Medulla oblongata (tissue), 1 donor: ENCODE measurements around the gene USP6NL.

Source experiments
- DNase-seq: peaks from one replicate; pipeline ENCODE4 v3.0.0-alpha.2; 2015; ENCODE audit errors: extremely low spot score

The USP6NL gene

DNA sequence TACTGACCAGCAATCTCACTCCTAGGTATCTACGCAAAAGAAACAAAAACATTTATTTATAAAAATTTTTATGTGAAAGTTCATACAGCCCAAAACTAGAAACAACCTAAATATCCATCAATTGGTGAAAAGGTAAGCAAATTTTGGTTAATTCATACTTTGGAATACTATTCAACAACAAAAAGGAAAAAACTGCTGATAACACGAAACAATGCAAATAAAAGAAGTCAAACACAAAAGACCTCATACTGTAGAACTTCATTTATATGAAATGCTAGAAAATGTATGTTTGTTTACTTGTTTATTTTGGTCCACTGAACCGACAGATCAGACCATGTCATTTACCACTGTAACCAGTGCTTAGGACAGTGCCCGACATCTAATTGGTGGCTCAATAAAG is 60.3 kb downstream of the USP6NL start:
- DNase-seq, result no peak

DNA sequence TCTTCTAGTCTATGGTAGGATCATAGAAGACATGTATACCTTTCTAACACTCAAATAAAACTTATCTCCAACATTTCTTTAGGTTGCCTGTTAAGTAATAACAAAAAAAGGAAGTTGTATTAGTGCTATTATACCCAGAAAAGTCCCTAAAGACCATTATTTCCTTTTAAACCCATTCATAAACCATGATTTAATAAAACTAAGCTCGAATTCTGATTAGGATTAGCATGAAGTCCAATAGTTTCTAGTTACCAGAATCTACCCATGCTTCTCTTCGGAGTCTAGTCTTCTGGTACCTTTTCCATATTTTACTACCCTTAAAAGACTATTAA is 62.7 kb downstream of the USP6NL start:
- no peak for DNase-seq

DNA sequence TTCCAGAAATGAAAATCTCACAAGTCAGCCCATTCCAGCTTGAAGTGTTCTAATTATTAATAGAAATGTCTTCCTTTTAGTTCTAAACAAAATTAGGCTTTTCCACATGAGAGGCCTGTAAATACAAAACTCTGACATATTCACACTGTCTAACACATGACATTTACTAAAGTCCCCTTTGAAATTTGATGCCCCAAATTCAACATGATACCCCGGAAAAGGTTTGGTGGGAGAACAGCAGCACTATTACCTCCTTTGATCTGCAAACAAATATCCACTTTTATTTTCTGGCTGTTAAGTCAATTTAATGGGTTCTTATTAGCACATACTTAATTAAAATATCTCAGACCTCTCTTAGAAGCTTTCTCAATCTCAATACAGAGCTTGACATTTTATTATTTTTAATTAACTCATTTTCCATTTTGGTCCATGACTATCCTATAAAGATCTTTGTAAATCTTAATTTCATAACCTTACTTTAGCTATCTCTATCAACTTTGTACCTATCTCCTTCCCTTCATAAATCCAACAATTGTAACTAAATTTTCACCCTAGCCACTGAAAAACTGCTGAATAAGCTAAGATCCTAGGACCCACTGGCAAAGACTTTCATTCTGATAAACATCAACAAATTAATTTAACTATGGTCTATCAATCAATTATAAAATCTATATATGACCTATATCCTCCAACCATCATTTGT is 63.2 kb downstream of the USP6NL start:
- DNase-seq, result no peak

GRCh38 chr10:11546581-11546980 is 64.9 kb downstream of the USP6NL start:
- DNase-seq, result no peak

GRCh38 chr10:11541296-11541695 is 70.2 kb downstream of the USP6NL start:
- DNase-seq, result no peak

DNA sequence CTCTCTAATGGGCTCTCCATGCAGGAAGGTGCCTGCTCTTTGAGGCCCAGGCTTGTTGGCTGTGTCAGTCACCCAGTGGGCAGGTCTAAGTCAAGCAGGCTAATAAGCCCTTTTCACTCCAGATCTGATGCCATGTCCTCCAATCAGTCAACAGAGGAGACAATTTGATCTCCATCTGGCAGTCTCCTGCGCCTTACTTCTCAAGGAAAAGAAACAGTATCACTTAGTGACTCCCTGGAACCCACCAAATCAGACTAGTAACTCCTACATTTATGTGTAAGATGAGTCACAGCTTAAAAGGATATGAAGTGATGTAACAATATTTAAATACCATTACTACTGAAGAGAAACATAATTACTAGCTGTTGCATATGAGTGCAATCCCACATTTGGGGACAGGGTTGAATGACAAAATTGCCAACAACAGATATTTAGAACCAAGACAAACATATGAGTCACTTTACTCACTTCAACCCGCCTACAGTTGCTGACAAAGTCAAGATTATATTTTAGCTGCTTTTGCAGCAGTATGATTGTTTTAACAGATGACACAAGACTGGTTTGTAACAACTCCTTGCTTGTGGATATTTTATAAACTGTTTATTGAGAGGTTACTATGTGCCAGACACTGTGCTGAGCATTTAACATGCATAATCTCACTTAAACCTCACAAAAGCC is 72.1 kb downstream of the USP6NL start:
- DNase-seq, result no peak

- no peak for DNase-seq
These were observed 72.6 kb downstream of the USP6NL start for GRCh38 chr10:11538834-11539190.

GRCh38 chr10:11536228-11536627 is 75.2 kb downstream of the USP6NL start:
- no peak for DNase-seq

- DNase-seq, result no peak
These were observed 76.0 kb downstream of the USP6NL start for GRCh38 chr10:11535346-11535959.

DNA sequence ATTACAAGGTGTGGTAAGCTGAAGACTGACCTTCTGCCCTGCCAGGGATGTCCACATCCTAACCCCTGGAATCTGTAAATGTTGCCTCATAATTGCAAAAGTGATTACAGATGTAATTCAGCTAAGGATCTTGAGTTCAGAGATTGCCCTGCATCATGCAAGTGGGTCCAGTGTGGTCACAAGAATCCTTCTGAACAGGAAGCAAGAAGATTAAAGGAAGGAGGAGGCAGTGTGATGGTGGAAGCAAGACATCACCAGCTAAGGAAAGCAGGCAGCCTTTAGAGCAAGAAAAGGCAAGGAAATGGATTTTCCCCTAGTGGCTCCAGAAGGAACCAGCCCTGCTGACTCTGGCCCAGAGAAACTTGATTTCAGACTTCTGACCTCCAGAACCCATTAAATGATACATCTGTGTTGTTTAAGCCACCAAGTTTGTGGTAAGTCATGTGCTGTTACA is 78.1 kb downstream of the USP6NL start:
- no peak for DNase-seq

DNA sequence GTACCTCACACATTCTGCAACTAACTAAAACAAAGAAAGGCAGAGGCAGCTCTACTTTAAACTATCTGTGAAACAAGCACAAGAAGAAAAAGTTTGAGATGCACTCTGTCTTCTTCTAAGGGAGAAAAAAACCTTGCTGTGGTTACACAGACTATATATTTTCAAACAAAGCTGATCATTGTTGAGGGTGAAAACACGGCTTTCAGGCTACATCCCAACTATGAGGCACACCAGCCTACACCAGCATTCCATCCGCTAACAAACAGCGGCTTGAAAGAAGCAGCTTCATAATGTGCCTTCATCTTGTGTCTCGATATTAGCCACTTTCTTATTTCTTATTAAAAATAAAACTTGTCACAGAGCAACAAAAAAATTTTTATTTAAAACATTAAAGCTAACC is 79.1 kb downstream of the USP6NL start:
- peak; percentile 69 for DNase-seq

GRCh38 chr10:11530806-11531205 is 80.6 kb downstream of the USP6NL start:
- no peak for DNase-seq

DNA sequence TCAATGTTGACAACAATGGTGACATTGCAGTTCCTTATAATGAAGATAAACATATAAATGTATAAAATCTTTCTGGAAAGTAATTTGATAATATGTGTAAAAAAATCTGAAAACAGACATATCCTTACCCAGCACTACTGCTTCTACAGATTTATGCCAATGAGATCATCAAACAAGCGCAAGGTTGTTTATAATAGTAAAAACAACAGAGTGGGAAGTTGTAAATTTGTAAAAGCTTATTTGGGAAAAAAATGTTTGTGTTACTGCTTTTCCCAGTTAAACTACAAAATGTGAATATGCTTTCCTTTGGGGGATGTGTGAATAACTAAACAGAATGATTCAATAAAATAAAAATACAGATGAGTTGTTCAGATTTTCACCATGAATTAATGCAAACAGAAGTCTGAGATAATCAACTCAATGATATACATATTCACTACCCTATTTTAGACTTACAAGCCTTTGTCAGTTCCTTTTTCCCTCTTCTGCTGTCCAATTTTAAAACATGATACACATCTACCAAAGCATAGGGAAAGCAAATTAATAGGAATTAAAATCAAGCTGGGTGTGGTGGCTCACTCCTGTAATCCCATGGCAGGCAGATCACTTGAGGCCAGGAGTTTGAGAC is 82.1 kb downstream of the USP6NL start:
- no peak for DNase-seq

GRCh38 chr10:11528286-11528685 is 83.2 kb downstream of the USP6NL start:
- no peak for DNase-seq

DNA sequence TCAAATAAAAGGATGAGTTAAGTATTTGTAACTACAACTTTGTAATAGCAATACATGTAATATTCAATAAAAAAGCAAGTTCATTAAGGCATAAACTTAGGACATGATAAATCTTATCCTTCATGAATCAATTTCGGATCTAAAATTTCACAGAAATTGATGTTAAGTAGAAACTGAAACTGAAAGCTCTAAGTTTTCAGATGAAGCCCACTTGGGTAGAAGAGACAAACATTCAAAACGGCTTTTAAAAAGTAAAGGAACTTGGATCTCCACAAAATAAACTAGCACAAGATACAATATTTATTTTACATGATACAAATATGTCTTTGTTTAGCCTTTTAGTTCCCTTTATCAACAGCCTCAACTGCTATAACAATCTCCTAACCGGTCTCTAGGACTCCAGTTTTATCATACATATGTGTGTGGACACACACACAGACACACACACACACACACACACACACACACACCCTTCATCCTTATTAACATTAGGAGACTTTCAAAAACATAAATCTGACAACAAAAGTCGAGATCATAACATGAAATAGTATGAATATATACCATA is 83.7 kb downstream of the USP6NL start:
- DNase-seq, result no peak

DNA sequence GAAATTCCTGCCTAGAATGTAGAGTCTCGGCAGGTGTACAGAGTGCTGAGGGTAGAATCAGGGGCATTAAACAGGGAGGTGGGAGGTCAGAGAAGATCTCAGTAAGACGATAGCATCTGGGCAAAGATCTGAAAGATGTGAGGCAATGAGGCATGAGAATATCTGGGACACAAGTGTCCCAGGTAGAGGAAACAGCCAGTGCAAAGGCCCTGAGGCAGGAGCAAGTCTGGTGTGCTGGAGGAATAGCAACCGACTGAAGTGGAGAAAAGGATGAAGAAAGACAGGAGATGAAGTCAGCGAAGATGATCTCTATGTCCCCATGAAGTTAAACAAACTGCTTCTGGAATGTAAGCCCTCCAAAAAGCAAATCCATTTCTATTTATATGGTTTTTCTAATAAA is 84.4 kb downstream of the USP6NL start:
- no peak for DNase-seq

DNA sequence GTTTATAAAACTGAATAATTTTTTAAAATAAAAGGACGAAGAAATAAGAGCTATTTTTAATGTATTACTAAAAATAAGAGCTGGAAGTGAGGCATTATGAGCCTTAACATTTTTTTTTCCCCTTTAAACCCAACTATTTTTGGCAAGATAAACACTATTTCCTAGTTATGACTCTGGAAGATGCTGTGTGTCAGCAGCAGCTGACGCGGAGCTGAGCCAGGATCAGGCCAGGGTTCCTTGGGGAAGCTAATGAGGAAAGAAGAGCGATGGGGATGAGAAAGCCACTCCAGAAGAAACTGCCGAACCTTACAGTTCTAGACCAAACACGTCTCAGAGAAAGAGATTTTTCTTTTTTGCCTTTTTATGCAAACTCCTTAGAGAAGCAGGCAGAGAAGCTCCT is 85.9 kb downstream of the USP6NL start:
- no peak for DNase-seq

DNA sequence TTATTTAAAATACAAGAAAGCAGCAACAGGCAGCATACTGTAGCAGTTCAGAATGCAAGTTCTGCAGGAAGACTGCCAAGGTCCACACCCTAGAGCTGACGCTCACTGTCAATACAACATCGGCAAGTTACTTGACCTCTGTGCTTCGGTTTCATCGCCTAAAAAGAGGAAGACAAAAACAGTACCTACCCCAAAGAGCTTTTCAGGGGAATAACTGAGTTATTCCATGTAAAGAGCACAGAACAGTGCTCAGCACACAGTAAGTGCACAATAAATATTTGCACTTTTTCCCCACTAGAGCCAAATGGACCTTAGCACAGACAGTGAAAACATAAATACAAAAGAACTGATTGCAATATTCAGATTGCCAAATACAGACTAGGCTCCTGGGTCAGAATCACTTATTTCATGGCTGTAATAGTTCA is 88.6 kb downstream of the USP6NL start:
- peak; percentile 63 for DNase-seq

GRCh38 chr10:11521860-11522259 is 89.6 kb downstream of the USP6NL start:
- DNase-seq, result no peak

- no peak for DNase-seq
These were observed 90.6 kb downstream of the USP6NL start for GRCh38 chr10:11520892-11521291.

DNA sequence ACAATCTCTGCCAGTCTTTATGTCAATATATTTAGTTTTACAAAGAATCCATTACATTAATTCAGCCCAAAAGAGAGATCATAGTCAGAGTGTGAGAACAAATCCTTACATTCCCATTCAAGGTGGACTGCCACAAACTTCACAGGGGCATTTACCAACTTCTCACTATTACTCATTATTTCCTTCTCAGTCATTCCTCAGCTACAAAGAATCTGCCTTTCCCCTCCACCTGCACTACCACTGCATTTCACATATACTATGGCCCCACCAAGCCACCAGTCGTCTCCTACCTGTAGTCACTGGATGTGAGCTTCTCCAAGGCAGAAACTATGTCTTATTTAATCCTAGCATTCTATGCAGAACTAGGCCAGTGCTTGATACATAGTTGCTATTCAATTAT is 94.3 kb downstream of the USP6NL start:
- DNase-seq, result no peak

DNA sequence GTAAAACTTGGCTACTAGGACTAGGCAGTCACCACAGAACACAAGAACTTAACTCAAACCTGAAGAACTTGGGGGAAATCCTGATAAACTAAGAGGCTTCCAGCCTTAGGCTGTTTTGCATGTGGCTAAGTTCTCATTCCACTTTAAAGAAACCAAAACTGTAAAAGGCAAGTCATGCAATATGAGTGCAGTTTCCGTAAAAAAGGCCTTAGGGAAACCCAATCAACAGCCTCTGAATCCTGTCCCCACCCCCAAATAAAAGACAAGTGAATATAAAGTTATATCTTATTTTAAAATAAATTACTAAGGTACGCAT is 95.1 kb downstream of the USP6NL start:
- no peak for DNase-seq
